Mononuclear cell (primary cell): ENCODE results near the gene PDGFRB. TPM values are rescaled to one million over a fixed set of nuclear protein-coding genes. Genes with fewer than 3 reads are reported as not detected.

Experiments
- H3K27me3 ChIP-seq: 2 replicates; pipeline ENCODE4 v1.6.0; 2011; ENCODE audit warnings: low read length, control low read depth; ENCODE audit not compliant: insufficient read depth
- H3K4me1 ChIP-seq: 2 replicates; pipeline ENCODE4 v1.5.1; 2011; ENCODE audit warnings: mild to moderate bottlenecking, low read length, control low read depth; ENCODE audit not compliant: insufficient read depth
- H3K4me3 ChIP-seq: 2 replicates; pipeline ENCODE4 v1.5.1; 2011; ENCODE audit warnings: mild to moderate bottlenecking, low read length, moderate library complexity
- H3K9me3 ChIP-seq: 2 replicates; pipeline ENCODE4 v1.5.1; 2011; ENCODE audit warnings: low read depth, mild to moderate bottlenecking, control low read depth, low read length
- total RNA-seq: library from RNA; depleted of rRNA; stranded (reverse); fragments of >200 nt; gene quantifications from one replicate; pipeline ENCODE4 v1.2.3, GENCODE V29; 2012

The PDGFRB gene
- total RNA-seq, 1 donor: 0.94 TPM

DNA sequence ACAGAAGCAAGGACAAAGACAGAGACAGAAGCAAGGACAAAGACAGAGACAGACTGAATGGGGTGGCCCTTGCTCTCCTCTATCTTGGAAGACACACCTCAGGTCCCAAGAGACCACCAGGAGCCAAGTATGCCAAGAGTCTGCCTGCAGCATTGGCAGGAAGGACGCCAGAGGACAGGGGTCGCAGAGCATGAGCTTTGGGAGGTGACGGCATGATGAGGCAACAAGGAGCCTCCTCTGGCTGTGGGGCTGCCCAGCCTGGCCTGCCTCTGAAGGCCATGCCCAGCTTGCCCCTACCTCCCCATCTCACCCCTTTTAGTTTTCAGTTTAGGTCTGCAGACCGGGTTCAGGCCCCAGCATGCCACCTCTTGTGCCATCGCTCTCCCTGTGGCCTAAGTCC, 17.6 kb downstream of the PDGFRB start:
- Histone ChIP-seq H3K9me3 (no peaks in the 10 kb centered on the region), H3K27me3 (no peaks in the 10 kb centered on the region), H3K4me1 (peaks cover 7% of the 10 kb centered on the region), H3K4me3 (no peak overlapping the region)

DNA sequence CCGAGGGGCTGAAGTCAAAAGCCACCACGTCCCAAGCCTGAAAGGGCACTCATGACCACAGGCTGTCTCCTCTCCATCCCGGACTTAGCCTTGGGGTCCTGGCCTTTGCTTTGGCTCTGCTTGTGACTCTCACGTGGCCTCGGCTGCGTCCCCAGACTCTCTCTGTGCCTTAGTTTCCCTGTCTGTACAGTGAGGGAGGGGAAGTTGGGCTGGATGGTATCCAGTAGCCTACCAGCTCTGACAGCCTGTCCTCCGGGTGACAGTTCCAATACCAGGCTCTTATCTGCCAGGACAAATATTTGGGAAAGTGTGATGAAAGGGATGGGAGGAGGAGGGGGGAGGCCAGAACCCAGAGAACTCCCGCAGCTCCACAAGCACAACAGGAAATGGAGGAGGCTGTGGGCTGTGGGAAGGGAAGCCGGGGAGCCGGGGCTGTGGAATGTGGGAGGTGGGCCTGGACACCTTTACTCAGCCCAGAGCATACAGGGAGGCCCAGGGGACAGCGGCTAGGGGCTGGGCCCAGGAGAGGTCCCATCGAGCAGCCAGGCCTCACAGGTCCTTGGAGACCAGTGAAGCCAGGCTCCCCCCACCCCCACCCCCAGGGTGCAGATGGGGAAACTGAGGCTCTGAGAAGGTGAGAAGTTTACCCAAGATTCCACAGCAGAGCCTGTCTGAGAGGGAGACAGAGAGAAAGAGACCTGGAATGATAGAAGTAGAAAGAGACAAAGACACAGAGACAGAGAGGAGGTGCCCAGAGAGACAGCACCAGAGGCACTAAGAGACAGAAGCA, 18.3 kb downstream of the PDGFRB start:
- Histone ChIP-seq H3K4me3 (no peak overlapping the region), H3K4me1 (peaks cover 6% of the 10 kb centered on the region), H3K27me3 (no peaks in the 10 kb centered on the region), H3K9me3 (no peaks in the 10 kb centered on the region)

DNA sequence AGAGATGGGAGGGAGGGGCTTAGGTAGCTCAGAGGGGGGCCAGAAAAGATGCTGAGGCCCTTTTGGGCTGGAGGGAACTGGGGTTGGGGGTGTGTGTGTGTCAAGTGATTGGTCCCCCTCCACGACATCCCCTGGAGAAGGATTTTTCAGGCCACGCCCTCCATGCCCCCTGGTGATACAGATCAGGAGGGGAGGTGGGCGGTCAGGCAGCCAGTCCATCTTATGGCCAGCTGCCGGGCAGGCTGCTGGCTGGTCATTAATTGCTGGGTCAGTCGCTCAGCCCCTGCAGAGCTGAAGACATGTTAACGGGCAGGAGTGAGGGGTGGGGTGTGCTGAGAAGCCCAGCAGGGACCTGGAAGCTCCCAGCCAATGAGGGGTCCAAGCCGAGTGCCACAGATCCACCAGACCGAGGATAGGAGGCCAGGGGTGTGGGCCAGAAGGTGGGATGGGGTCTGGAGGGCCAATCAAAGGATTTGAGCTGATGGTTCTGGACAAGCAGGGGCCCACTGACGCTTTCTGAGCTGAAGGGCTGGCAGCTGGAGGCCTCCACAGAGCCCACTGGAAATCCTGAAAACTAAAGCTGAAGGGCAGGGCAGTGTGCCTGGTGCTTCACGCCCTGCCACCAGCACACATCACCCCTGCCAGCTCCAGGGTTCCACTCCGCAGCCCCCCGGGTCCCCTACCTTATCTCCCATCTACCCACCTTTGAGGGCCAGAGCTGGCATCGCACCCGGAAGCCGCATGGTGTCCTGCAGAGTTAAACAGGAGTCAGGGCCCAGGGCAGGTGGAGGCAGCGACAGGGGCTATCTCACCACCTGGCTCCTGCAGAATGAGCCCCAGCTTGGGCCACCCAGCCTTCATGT, 19.1 kb downstream of the PDGFRB start:
- H3K4me1 ChIP-seq: peaks cover 11% of the 10 kb centered on the region
- H3K9me3 ChIP-seq: no peaks in the 10 kb centered on the region
- H3K4me3 ChIP-seq: no peak overlapping the region
- no peaks in the 10 kb centered on the region for H3K27me3 ChIP-seq

DNA sequence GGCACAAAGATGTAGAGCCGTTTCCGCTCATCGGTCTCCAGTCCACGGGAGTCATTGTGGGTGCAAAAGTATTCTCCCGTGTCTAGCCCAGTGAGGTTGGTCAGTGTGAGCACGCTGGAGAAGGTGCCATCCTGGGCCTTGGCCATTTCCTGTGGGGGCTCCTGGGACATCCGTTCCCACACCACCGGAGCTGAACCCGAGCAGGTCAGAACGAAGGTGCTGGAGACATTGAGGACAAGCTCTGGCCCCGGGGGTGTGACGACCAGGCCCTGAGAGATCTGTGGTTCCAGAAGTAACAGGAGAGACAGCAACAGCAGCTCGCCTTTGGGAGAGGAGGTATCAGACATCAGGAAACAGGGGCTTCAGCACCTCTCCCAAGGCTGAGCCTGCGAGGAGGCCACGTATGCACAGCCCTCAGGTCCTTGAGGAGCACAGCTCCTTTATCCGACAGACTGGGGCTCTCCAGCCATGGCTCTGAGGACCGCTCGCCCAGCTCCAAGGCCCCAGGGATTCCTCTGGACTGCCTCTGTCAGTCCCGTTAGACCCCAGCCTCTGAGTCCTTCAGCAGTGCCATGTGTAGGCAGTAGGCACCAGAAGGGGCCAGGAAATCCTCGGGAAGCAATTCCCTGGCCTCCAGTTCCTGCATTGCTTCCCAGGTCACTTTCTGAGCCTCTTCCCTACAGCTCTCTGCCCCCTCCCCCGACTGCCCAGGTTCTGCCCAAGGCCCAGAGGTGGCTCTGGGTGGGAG, 19.9 kb downstream of the PDGFRB start:
- H3K4me1 ChIP-seq: peaks cover 12% of the 10 kb centered on the region
- no peaks in the 10 kb centered on the region for H3K9me3 ChIP-seq
- H3K4me3 ChIP-seq: no peak overlapping the region
- no peaks in the 10 kb centered on the region for H3K27me3 ChIP-seq

DNA sequence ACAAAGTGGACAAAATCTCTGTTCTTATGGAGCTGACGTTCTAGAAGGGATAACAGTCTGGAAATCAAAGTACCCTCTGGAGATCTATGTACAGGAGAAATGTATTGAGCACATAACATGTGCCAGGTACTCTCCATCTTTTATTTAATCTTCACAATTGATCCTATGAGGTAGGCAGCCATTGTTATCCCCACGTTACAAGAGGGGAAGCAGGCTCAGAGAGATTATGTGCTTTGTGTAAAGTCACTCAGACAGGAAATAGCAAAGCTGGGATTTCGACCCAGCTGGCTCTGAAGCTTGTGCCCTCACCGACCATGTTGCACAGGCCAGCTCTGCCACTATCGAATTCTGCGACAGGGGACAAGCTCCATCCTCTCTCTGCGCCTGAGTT, 21.5 kb downstream of the PDGFRB start:
- Histone ChIP-seq H3K9me3 (no peaks in the 10 kb centered on the region), H3K27me3 (no peaks in the 10 kb centered on the region), H3K4me3 (no peak overlapping the region), H3K4me1 (peaks cover 21% of the 10 kb centered on the region)

DNA sequence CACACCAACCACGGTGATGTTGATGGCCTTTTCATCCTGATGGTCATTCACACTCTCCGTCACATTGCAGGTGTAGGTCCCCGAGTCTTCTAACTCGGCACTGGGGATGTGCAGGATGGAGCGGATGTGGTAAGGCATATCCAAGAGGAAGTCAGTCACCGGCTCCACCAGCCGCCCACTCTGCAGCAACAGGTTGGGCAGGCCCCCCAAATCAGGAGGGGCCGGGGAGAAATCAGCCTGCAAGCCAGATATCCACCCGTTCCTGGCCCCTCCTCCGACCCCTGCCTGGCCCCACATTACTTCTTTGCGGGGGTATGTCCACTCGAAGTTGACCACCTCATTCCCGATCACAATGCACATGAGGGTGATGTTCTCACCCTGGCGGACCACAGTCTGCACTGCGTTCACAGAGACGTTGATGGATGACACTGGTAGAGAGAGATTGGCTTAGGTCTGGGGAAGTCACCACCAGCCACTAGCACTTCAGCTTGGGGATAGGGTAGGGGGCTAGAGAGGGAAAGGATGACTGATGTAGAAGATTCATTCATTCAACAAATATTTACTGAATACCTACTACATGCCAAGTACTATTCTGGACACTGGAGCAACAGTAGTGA, 22.0 kb downstream of the PDGFRB start:
- H3K4me1 ChIP-seq: peaks cover 21% of the 10 kb centered on the region
- H3K4me3 ChIP-seq: no peak overlapping the region
- H3K27me3 ChIP-seq: no peaks in the 10 kb centered on the region
- H3K9me3 ChIP-seq: no peaks in the 10 kb centered on the region

DNA sequence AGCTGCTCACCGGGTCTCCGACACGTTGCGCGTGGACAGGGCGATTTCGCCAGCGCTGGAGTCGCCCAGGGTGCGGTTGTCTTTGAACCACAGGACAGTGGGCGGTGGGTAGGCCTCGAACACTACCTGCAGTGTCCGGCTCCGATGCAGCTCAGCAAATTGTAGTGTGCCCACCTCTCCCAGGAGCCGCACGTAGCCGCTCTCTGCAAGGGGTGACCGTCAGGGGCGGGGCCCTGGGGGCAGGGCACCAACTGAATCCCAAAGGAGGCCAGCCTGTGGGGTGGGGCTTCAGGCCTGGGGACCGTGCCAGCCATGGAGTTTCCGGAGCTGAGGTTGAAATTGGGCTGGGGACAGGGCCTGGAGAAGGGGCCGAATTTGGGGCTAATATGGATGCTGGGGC, 22.9 kb downstream of the PDGFRB start:
- Histone ChIP-seq H3K4me3 (no peak overlapping the region), H3K27me3 (no peaks in the 10 kb centered on the region), H3K9me3 (no peaks in the 10 kb centered on the region), H3K4me1 (peaks cover 21% of the 10 kb centered on the region)

DNA sequence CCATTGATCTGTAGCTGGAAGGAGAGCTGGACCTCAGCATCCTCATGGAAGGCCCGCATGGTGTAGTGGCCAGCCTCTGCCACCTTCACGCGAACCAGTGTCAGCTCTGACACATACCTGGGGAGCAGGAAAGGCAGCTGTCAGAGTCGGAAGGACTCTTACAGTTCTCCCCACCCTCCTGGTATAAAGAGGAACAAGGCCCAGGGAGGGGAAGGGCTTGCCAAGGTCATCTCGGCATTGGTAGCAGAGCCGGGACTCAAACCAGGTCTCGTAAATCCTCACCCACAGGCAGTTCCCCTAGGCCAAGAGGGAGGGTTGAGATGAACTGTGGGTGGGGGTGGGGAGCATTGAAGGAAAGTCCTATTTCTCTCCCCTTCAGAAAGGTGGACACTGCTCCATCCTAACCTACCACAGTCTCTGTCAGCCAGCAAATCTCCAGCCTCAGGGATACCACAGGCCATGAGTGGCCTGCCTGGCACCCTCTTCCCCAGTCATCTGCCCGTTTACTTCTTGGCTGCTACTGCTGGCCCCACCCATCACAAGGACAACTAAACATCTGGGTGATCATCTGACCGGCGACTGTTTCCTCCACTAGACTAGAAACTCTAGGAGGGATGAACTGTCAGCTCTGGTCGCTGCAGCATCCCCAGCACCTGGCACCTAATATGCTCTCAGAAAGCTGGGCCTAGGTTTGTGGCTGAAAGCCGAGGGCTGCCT, 23.5 kb downstream of the PDGFRB start:
- Histone ChIP-seq H3K4me1 (peaks cover 21% of the 10 kb centered on the region), H3K9me3 (no peaks in the 10 kb centered on the region), H3K4me3 (no peak overlapping the region), H3K27me3 (no peaks in the 10 kb centered on the region)

DNA sequence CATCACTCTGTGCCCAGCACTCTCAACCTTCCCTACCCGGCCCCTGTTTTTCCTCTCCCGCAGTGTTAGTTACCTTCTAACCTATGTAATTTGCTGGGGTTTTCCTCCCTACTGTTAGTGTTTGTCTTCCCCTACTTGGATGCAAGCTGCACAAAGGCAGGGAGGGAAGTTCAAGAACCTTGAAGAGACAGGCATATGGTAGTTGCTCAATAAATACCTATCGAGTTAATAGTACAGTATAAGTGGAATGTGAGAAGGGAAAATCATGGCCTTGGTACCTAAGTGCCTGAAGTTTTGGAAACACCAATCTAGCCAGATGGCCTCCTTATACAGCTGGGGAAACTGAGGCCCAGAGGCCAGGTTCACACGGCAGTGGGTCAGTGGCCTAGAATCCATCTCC, 24.2 kb downstream of the PDGFRB start:
- Histone ChIP-seq H3K27me3 (no peaks in the 10 kb centered on the region), H3K4me1 (peaks cover 21% of the 10 kb centered on the region), H3K9me3 (no peaks in the 10 kb centered on the region), H3K4me3 (no peak overlapping the region)

DNA sequence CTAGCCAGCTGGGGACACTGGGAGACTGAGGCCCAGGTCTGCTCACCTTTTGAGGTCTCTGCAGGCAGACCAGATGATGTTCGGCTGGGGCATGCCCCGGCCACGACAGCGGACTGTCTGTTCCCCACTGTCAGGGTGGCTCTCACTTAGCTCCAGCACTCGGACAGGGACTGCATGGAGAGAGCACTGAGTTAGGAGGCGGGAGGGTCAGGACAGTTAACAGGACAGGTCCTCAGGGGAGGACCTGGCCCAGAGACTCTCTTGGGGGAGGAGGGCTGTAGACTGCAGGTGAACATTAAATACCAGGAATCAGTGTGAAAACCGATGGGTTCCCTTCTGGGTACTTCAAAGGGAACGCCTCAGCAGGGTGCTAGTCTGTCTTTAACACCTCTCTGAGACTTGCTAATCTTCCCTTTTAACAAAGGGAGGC, 25.1 kb downstream of the PDGFRB start:
- Histone ChIP-seq H3K4me3 (no peak overlapping the region), H3K9me3 (no peaks in the 10 kb centered on the region), H3K27me3 (no peaks in the 10 kb centered on the region), H3K4me1 (peaks cover 21% of the 10 kb centered on the region)

DNA sequence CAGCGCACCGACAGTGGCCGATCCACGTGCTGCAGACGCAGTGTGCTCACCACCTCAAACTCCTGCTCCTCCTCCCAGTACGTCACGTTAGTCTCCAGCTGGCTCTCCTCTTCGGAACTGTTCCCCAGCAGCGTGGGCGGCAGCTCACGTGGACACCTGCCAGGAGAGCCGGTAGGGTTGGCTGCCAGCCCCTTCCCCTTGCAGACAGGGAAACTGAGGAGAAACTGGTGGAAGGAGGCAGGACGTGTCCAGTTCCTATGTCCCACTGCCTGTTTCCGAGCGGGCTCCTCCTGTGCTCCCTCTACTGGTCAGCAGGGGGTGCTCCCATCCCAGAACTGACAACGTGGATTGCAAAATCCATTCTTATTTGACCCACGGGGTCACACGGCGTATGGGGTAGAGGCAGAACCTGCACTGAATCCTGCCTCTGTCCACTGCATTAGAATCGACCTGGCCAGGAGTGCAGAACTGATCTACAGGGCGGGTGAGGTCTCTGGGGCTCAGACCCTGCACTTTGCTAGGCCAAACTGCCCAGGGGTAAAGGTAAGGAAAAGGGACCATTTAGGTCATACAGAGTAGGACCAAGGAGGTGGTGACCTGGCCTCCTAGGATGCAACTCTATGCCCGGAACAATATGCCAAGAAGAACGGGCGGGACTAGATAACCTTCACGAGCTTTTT, 25.7 kb downstream of the PDGFRB start:
- no peaks in the 10 kb centered on the region for H3K9me3 ChIP-seq
- no peak overlapping the region for H3K4me3 ChIP-seq
- H3K27me3 ChIP-seq: no peaks in the 10 kb centered on the region
- H3K4me1 ChIP-seq: peaks cover 21% of the 10 kb centered on the region

DNA sequence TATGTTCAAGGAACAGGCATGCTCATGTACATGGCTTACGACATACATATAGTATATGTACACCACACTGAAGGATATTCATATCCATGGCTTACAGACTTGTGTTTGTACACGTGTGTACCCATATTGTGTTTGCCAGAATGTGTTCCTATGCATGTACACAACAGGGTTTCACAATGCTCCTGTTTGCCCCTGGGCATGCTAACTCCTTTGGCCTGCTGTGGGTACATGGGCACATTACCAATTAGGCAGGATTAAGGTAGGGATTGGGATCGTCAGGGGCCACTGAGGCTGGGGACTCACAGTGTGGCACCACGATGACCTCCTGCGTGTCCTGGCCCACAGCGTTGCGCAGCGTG, 26.2 kb downstream of the PDGFRB start:
- Histone ChIP-seq H3K9me3 (no peaks in the 10 kb centered on the region), H3K27me3 (no peaks in the 10 kb centered on the region), H3K4me3 (no peak overlapping the region), H3K4me1 (peaks cover 23% of the 10 kb centered on the region)

DNA sequence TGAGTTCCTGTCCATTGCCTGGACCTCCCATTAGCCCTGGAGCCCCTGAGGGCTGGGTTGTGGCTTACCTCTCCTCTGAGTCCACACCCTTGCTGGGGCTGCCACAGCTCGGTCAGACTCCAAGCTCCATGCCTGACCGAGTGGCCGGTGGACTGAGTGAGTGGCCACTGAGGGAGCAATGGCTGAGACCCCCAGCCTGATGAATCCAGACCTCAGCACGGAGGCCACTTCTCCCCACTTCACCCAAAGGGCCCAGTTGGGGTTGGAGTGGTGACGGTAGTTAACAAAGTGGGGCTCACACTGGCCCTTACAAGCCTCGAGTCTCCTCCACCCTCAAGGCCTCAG, 28.8 kb downstream of the PDGFRB start:
- H3K27me3 ChIP-seq: no peaks in the 10 kb centered on the region
- H3K9me3 ChIP-seq: no peaks in the 10 kb centered on the region
- H3K4me3 ChIP-seq: no peak overlapping the region
- peaks cover 41% of the 10 kb centered on the region for H3K4me1 ChIP-seq
